Fibroblast of lung (primary cell): ENCODE results near the gene CBX1. TPM values are rescaled to one million over a fixed set of nuclear protein-coding genes. Genes with fewer than 3 reads are reported as not detected.

Source experiments
- DNase-seq, 2 donors: peaks; one replicate each; pipeline versions ENCODE4 v3.0.0 to v3.0.0-alpha.2; 2010; ENCODE audit warnings: low read depth in 2 of 2
- H2AFZ ChIP-seq: 2 replicates; pipeline ENCODE4 v1.5.1; 2012; ENCODE audit warnings: low read length, control low read depth, inconsistent platforms
- H3K27ac ChIP-seq: 2 replicates; pipeline ENCODE4 v1.5.1; 2011; ENCODE audit warnings: low read length, control low read depth; ENCODE audit not compliant: insufficient read depth
- H3K27me3 ChIP-seq: 2 replicates; pipeline ENCODE4 v1.5.1; 2011; ENCODE audit warnings: mild to moderate bottlenecking, low read length; ENCODE audit not compliant: control insufficient read depth, insufficient read depth
- H3K36me3 ChIP-seq: 2 replicates; pipeline ENCODE4 v1.5.1; 2011; ENCODE audit warnings: low read length; ENCODE audit not compliant: control insufficient read depth, insufficient read depth
- H3K4me1 ChIP-seq: 2 replicates; pipeline ENCODE4 v1.5.1; 2011; ENCODE audit warnings: low read length; ENCODE audit not compliant: control insufficient read depth, insufficient read depth; ENCODE audit errors: extremely low read depth
- H3K4me2 ChIP-seq: 2 replicates; pipeline ENCODE4 v1.5.1; 2011; ENCODE audit warnings: low read length, control low read depth; ENCODE audit not compliant: insufficient read depth; ENCODE audit errors: extremely low read depth
- H3K4me3 ChIP-seq, 4 experiments: fragments of 200-600 bp in 1 of 4; sonication (generic) in 1 of 4; replicated peaks in 1 of 4; 2 replicates each; pipeline ENCODE4 v1.5.1; 2011 to 2016; ENCODE audit warnings: low read length in 4 of 4, low read depth in 3 of 4, mild to moderate bottlenecking in 3 of 4, control low read depth in 2 of 4, inconsistent platforms in 1 of 4, mixed read lengths in 1 of 4; ENCODE audit not compliant: insufficient read depth in 1 of 4; ENCODE audit errors: control extremely low read depth in 1 of 4
- H3K79me2 ChIP-seq: 2 replicates; pipeline ENCODE4 v1.5.1; 2012; ENCODE audit warnings: mild to moderate bottlenecking, low read length, inconsistent platforms; ENCODE audit not compliant: control insufficient read depth, insufficient read depth
- H3K9ac ChIP-seq: 2 replicates; pipeline ENCODE4 v1.5.1; 2011; ENCODE audit warnings: mild to moderate bottlenecking, low read length, control low read depth; ENCODE audit not compliant: insufficient read depth
- H3K9me3 ChIP-seq: 2 replicates; pipeline ENCODE4 v1.5.1; 2012; ENCODE audit warnings: low read depth, low read length; ENCODE audit not compliant: control insufficient read depth, insufficient read depth
- H4K20me1 ChIP-seq: 2 replicates; pipeline ENCODE4 v1.5.1; 2011; ENCODE audit warnings: low read length; ENCODE audit not compliant: control insufficient read depth, insufficient read depth; ENCODE audit errors: extremely low read depth
- CTCF ChIP-seq, 2 donors: IDR thresholded peaks in 1 of 2; conservative IDR thresholded peaks in 1 of 2; 1 replicate in 1 of 2; 2 replicates in 1 of 2; pipeline ENCODE4 v1.5.1; 2011 to 2012; ENCODE audit warnings: low read length in 2 of 2, control low read depth in 1 of 2, inconsistent platforms in 1 of 2, low read depth in 1 of 2, mild to moderate bottlenecking in 1 of 2
- EZH2 ChIP-seq: IDR thresholded peaks from 2 replicates; pipeline ENCODE4 v1.5.1; 2012; ENCODE audit warnings: low read length, control low read depth, mild to moderate bottlenecking; ENCODE audit errors: missing control alignments
- polyA plus RNA-seq, 2 donors: library from polyadenylated mRNA; depleted of rRNA in 1 of 2; stranded (reverse) in 1 of 2; unstranded in 1 of 2; fragments of >200 nt; gene quantifications; 2 replicates each; pipeline ENCODE4 v1.2.1, GENCODE V29; 2011 to 2012; ENCODE audit warnings: missing spikeins in 1 of 2
- total RNA-seq: library from RNA; depleted of rRNA; stranded (reverse); fragments of >200 nt; gene quantifications from 2 replicates; pipeline ENCODE4 v1.2.1, GENCODE V29; 2014

Gene CBX1
- total and polyA plus RNA-seq, 2 donors (not counting 1 experiment from before 2014, with no cell fraction given): 50.4 to 64.8 TPM

- DNase-seq: no peak
- peaks cover 12% of the 10 kb centered on the region for H3K36me3 ChIP-seq
- H3K27ac ChIP-seq: no peak overlapping the region
- H2AFZ ChIP-seq: no peak overlapping the region
- H3K27me3 ChIP-seq: no peaks in the 10 kb centered on the region
- no peak overlapping the region for H3K4me3 ChIP-seq
- no peaks in the 10 kb centered on the region for H4K20me1 ChIP-seq
- H3K9ac ChIP-seq: no peak overlapping the region
- no peak overlapping the region for H3K4me2 ChIP-seq
- no peaks in the 10 kb centered on the region for H3K9me3 ChIP-seq
- TF ChIP-seq CTCF (conservative IDR thresholded peaks at IDR 0.05 in 1 of 2, IDR thresholded peaks at IDR 0.05 in 1 of 2; ENCODE audit: low read depth in 1 of 2, low read length in 2 of 2) (no peak), EZH2 (no peak)
- H3K4me1 ChIP-seq: peaks cover 4% of the 10 kb centered on the region
- H3K79me2 ChIP-seq: peaks cover 3% of the 10 kb centered on the region
Measured at GRCh38 chr17:48064638-48065037, 36.6 kb downstream of the CBX1 start.

GRCh38 chr17:48062273-48062672 is 39.0 kb downstream of the CBX1 start:
- peaks cover 30% of the 10 kb centered on the region for H3K36me3 ChIP-seq

GRCh38 chr17:48060249-48060648 is 41.0 kb downstream of the CBX1 start:
- H4K20me1 ChIP-seq: no peaks in the 10 kb centered on the region
- H3K27me3 ChIP-seq: no peaks in the 10 kb centered on the region
- TF ChIP-seq CTCF (conservative IDR thresholded peaks at IDR 0.05 in 1 of 2, IDR thresholded peaks at IDR 0.05 in 1 of 2; ENCODE audit: low read depth in 1 of 2, low read length in 2 of 2) (no peak), EZH2 (no peak)
- peaks cover 8% of the 10 kb centered on the region for H3K79me2 ChIP-seq
- no peak overlapping the region for H3K9ac ChIP-seq
- H3K4me3 ChIP-seq: no peak overlapping the region
- H3K9me3 ChIP-seq: no peaks in the 10 kb centered on the region
- H3K36me3 ChIP-seq: peaks cover 33% of the 10 kb centered on the region
- peaks cover 1% of the 10 kb centered on the region for H3K4me1 ChIP-seq
- no peak overlapping the region for H3K4me2 ChIP-seq
- DNase-seq: no peak
- no peak overlapping the region for H2AFZ ChIP-seq
- H3K27ac ChIP-seq: no peak overlapping the region

More at GRCh38 chr17:48062273-48062672, 39.0 kb downstream of the CBX1 start:
- no peak for DNase-seq
- Histone ChIP-seq H3K27ac (no peak overlapping the region), H3K4me1 (no peaks in the 10 kb centered on the region), H3K27me3 (no peaks in the 10 kb centered on the region), H3K4me2 (no peak overlapping the region), H2AFZ (no peak overlapping the region), H3K4me3 (no peak overlapping the region), H4K20me1 (no peaks in the 10 kb centered on the region), H3K9me3 (no peaks in the 10 kb centered on the region), H3K79me2 (peaks cover 3% of the 10 kb centered on the region), H3K9ac (no peak overlapping the region)
- TF ChIP-seq EZH2: no peak
- no peak for TF ChIP-seq CTCF (conservative IDR thresholded peaks at IDR 0.05 in 1 of 2, IDR thresholded peaks at IDR 0.05 in 1 of 2; ENCODE audit: low read depth in 1 of 2, low read length in 2 of 2)
